ENCODE data around the gene LCN2. TPM values are rescaled to one million over a fixed set of nuclear protein-coding genes. Genes with fewer than 3 reads are reported as not detected.
"Not testable (repeated sequence)": the region's sequence is repeated elsewhere in the genome, so short reads cannot be mapped to it uniquely, and the experiment has no call there.

Gene LCN2
- total and polyA plus RNA-seq, 12 donors: 0.34 to 2.7 (median 0.62) TPM; not detected in 5

GRCh38 chr9:128127990-128128835 is 21.0 kb upstream of the LCN2 start:
- ATAC-seq: peak; percentile 86 to 94 (median 92)
- peak overlapping the region; percentile 55 to 100 (median 91) for H3K4me3 ChIP-seq
- intact Hi-C loops (cut with DNase I): loop anchor here in 1 of 10 donors (2.0 kb wide), 1 partner anchor 59 kb away; the partner anchor contains the start of gene SLC25A25
- H3K4me1 ChIP-seq: peaks cover 13 to 49% (median 31%) of the 10 kb centered on the region in 9 donors
- peaks cover 0 to 4% (median 0%) of the 10 kb centered on the region in 11 donors for H3K9me3 ChIP-seq
- TF ChIP-seq CTCF (IDR thresholded peaks at IDR 0.05): peak in 1 of 9 donors; percentile 3
- 0 to 1% methylated on average over 82 of the region's 82 CpGs for WGBS, 2 donors
- DNase-seq: peak; percentile 84 to 88
- H3K27me3 ChIP-seq: no peaks in the 10 kb centered on the region
- H3K36me3 ChIP-seq: peaks cover 0 to 22% (median 11%) of the 10 kb centered on the region in 9 donors
- H3K27ac ChIP-seq: peak overlapping the region; percentile 94 to 99 (median 97)

- Histone ChIP-seq H3K4me1 (peaks cover 13 to 49% (median 31%) of the 10 kb centered on the region in 9 donors), H3K27me3 (no peaks in the 10 kb centered on the region), H3K27ac (peak overlapping the region in 9 of 10 donors; percentile 94 to 99 (median 97)), H3K36me3 (peaks cover 0 to 14% (median 4%) of the 10 kb centered on the region in 9 donors), H3K9me3 (peaks cover 0 to 9% (median 0%) of the 10 kb centered on the region in 11 donors), H3K4me3 (peak overlapping the region; percentile 55 to 100 (median 91))
- peak in 1 of 2 donors; percentile 30 for DNase-seq
- TF ChIP-seq CTCF (IDR thresholded peaks at IDR 0.05): no peak
- ATAC-seq: peak in 2 of 8 donors; percentile 0 to 8
- intact Hi-C loops (cut with DNase I): no loop called here
- 60 to 64% methylated on average over 29 of the region's 29 CpGs for WGBS, 2 donors
Measured at GRCh38 chr9:128128836-128129590, 20.2 kb upstream of the LCN2 start.

GRCh38 chr9:128129976-128130590 is 19.2 kb upstream of the LCN2 start:
- H3K27ac ChIP-seq; H3K4me3 ChIP-seq; ATAC-seq; intact Hi-C loops (cut with DNase I); H3K27me3 ChIP-seq; H3K36me3 ChIP-seq: not testable (repeated sequence)
- 30 to 35% methylated on average over 12 of the region's 12 CpGs for WGBS, 2 donors
- TF ChIP-seq CTCF (IDR thresholded peaks at IDR 0.05): peak in 8 of 9 donors; percentile 23 to 62 (median 55)
- Histone ChIP-seq H3K9me3 (peaks cover 0 to 10% (median 0%) of the 10 kb centered on the region in 11 donors), H3K4me1 (peaks cover 13 to 43% (median 29%) of the 10 kb centered on the region in 9 donors)
- peak in 1 of 2 donors; percentile 62 for DNase-seq

- H3K4me3 ChIP-seq; intact Hi-C loops (cut with DNase I); ATAC-seq; H3K27ac ChIP-seq; H3K36me3 ChIP-seq; H3K27me3 ChIP-seq: not testable (repeated sequence)
- DNase-seq: peak in 1 of 2 donors; percentile 1
- Histone ChIP-seq H3K4me1 (peaks cover 11 to 38% (median 26%) of the 10 kb centered on the region in 9 donors), H3K9me3 (peaks cover 0 to 10% (median 0%) of the 10 kb centered on the region in 11 donors)
- WGBS, 2 donors: 66 to 73% methylated on average over 7 of the region's 7 CpGs
Measured at GRCh38 chr9:128130651-128131050, 18.6 kb upstream of the LCN2 start.

GRCh38 chr9:128131346-128131745 is 17.9 kb upstream of the LCN2 start:
- H3K27me3 ChIP-seq; H3K36me3 ChIP-seq; ATAC-seq; H3K4me3 ChIP-seq; intact Hi-C loops (cut with DNase I): not testable (repeated sequence)
- 88 to 89% methylated on average over 8 of the region's 8 CpGs for WGBS, 2 donors
- Histone ChIP-seq H3K27ac (peak overlapping the region in 5 of 10 donors; percentile 26 to 58 (median 34)), H3K9me3 (peaks cover 0 to 10% (median 0%) of the 10 kb centered on the region in 11 donors), H3K4me1 (peaks cover 5 to 31% (median 19%) of the 10 kb centered on the region in 9 donors)
- peak in 1 of 2 donors; percentile 5 for DNase-seq

GRCh38 chr9:128132139-128132538 is 17.1 kb upstream of the LCN2 start:
- intact Hi-C loops (cut with DNase I); H3K4me3 ChIP-seq; H3K36me3 ChIP-seq; ATAC-seq; H3K27me3 ChIP-seq: not testable (repeated sequence)
- Histone ChIP-seq H3K4me1 (peaks cover 0 to 24% (median 14%) of the 10 kb centered on the region in 9 donors), H3K9me3 (peaks cover 0 to 10% (median 0%) of the 10 kb centered on the region in 11 donors), H3K27ac (peak overlapping the region in 4 of 10 donors; percentile 16 to 58 (median 35))
- 39 to 47% methylated on average over 8 of the region's 8 CpGs for WGBS, 2 donors
- peak; percentile 35 to 51 for DNase-seq

- intact Hi-C loops (cut with DNase I); H3K27ac ChIP-seq; H3K4me3 ChIP-seq; H3K36me3 ChIP-seq; ATAC-seq; H3K27me3 ChIP-seq; H3K9me3 ChIP-seq: not testable (repeated sequence)
- peaks cover 0 to 12% (median 5%) of the 10 kb centered on the region in 9 donors for H3K4me1 ChIP-seq
- DNase-seq: peak in 1 of 2 donors; percentile 1
- 74 to 79% methylated on average over 8 of the region's 8 CpGs for WGBS, 2 donors
Measured at GRCh38 chr9:128135561-128135960, 13.7 kb upstream of the LCN2 start.

All from heart right ventricle (tissue), 16 donors.